Heart left ventricle (tissue), 13 donors: Measurements from ENCODE around the gene HPN.
"Not testable (repeated sequence)": the region's sequence is repeated elsewhere in the genome, so short reads cannot be mapped to it uniquely, and the experiment has no call there.

Experiments used
- CTCF ChIP-seq, 12 donors: fragments of 200-600 bp; sonication (generic) in 4 of 12; IDR thresholded peaks; one replicate each; pipeline versions ENCODE4 v1.5.0 to v1.8.0; 2018 to 2022; ENCODE audit warnings: antibody characterized with exemption in 12 of 12, mild to moderate bottlenecking in 5 of 12
- POLR2A ChIP-seq, 2 donors: fragments of 450-650 bp; IDR thresholded peaks; one replicate each; pipeline ENCODE4 v1.6.1; 2017; ENCODE audit warnings: antibody characterized with exemption in 2 of 2, mild to moderate bottlenecking in 2 of 2, moderate library complexity in 2 of 2
- donor health status: ischemic (EF 13 %, LVEDD 7.1; RV severe dilation, severe dysfunction).
- donor health status: DM: no; HTN: yes; CAD: no.
- donor health status: DM: no; HTN: no; CAD: no.
- donor health status: ischemic (EF 25% LVEDD 6.9; RV normal size, moderate dysfunction).
- donor health status: ischemic (EF 25% LVEDD 5.7; RV mildly dilated, moderate dysfunction).
- donor health status: ischemic (EF 35%, LVEDD 5.7; RV mildly dilated, moderate dysfunction).
- donor health status: nonischemic (EF 11% LVEDD 7.7; RV severe dilation, severe dysfunction).
- donor health status: DM: yes; HTN: yes; CAD: no.
- donor health status: PGD.
- donor health status: ischemic (EF 29% LVEDD 5.4; RV normal size, mild dysfunction).
- donor health status: nonischemic (EF 23%, LVEDD 6.1; RV moderate dilation, normal function).

- TF ChIP-seq CTCF, POLR2A (IDR thresholded peaks at IDR 0.05): not testable (repeated sequence)
Measured at GRCh38 chr19:34998224-34998623, 43.3 kb upstream of the HPN start.
